ENCODE data around the gene BICRAL. TPM values are rescaled to one million over a fixed set of nuclear protein-coding genes. Genes with fewer than 3 reads are reported as not detected.
"Not testable (repeated sequence)": the region's sequence is repeated elsewhere in the genome, so short reads cannot be mapped to it uniquely, and the experiment has no call there.

The BICRAL gene
- 1 to 10 TPM; 7.6 to 8.5 (median 8.2) TPM for total RNA-seq

GRCh38 chr6:42781796-42782688 lies at the start of gene BICRAL:
Gene BICRAL (plus strand): TSS chr6:42782052. CDS start chr6:42822023, 39,971 bp downstream.
- ATAC-seq (peak; percentile 6 to 12), DNase-seq (peak; percentile 66)
- no peaks in the 10 kb centered on the region for H3K9me3 Mint-ChIP-seq
- H3K27me3 Mint-ChIP-seq (ENCODE audit: low read depth), result no peaks in the 10 kb centered on the region
- peaks cover 31% of the 10 kb centered on the region for H3K4me1 Mint-ChIP-seq (ENCODE audit: low read depth)
- H3K36me3 Mint-ChIP-seq (ENCODE audit: insufficient read depth), result peaks cover 5% of the 10 kb centered on the region
- H3K4me3 Mint-ChIP-seq, result peak within 1 kb of the TSS; percentile 96

GRCh38 chr6:42733867-42734481 lies 47.9 kb upstream of the BICRAL start:
- not testable (repeated sequence) for DNase-seq; H3K4me1 Mint-ChIP-seq (ENCODE audit: low read depth); ATAC-seq; H3K36me3 Mint-ChIP-seq (ENCODE audit: insufficient read depth); H3K9me3 Mint-ChIP-seq; H3K27me3 Mint-ChIP-seq (ENCODE audit: low read depth); H3K4me3 Mint-ChIP-seq

GRCh38 chr6:42735976-42736375 lies 45.9 kb upstream of the BICRAL start:
- Mint-ChIP-seq H3K36me3 (ENCODE audit: insufficient read depth) (no peaks in the 10 kb centered on the region), H3K4me1 (ENCODE audit: low read depth) (no peaks in the 10 kb centered on the region), H3K4me3 (no peak overlapping the region), H3K9me3 (no peaks in the 10 kb centered on the region), H3K27me3 (ENCODE audit: low read depth) (no peaks in the 10 kb centered on the region)
- no peak for ATAC-seq
- no peak for DNase-seq

- no peak for DNase-seq
- H3K36me3 Mint-ChIP-seq (ENCODE audit: insufficient read depth), result peaks cover under 1% of the 10 kb centered on the region
- no peaks in the 10 kb centered on the region for H3K27me3 Mint-ChIP-seq (ENCODE audit: low read depth)
- H3K4me1 Mint-ChIP-seq (ENCODE audit: low read depth), result peaks cover 9% of the 10 kb centered on the region
- no peaks in the 10 kb centered on the region for H3K9me3 Mint-ChIP-seq
- H3K4me3 Mint-ChIP-seq, result no peak overlapping the region
- ATAC-seq, result no peak
Observed at GRCh38 chr6:42740725-42741124, 41.1 kb upstream of the BICRAL start.

GRCh38 chr6:42742116-42742894 lies 39.5 kb upstream of the BICRAL start:
- no peaks in the 10 kb centered on the region for H3K27me3 Mint-ChIP-seq (ENCODE audit: low read depth)
- no peak overlapping the region for H3K4me3 Mint-ChIP-seq
- no peak for ATAC-seq
- H3K4me1 Mint-ChIP-seq (ENCODE audit: low read depth), result peaks cover 12% of the 10 kb centered on the region
- H3K36me3 Mint-ChIP-seq (ENCODE audit: insufficient read depth), result peaks cover 3% of the 10 kb centered on the region
- no peaks in the 10 kb centered on the region for H3K9me3 Mint-ChIP-seq
- DNase-seq, result no peak

GRCh38 chr6:42744351-42744893 lies 37.4 kb upstream of the BICRAL start:
- Mint-ChIP-seq H3K36me3 (ENCODE audit: insufficient read depth) (peaks cover 3% of the 10 kb centered on the region), H3K9me3 (no peaks in the 10 kb centered on the region), H3K4me1 (ENCODE audit: low read depth) (peaks cover 31% of the 10 kb centered on the region), H3K4me3 (peak overlapping the region; percentile 98), H3K27me3 (ENCODE audit: low read depth) (no peaks in the 10 kb centered on the region)
- DNase-seq (no peak), ATAC-seq (no peak)

- DNase-seq, result peak; percentile 7
- Mint-ChIP-seq H3K36me3 (ENCODE audit: insufficient read depth) (peaks cover 3% of the 10 kb centered on the region), H3K4me3 (peak overlapping the region; percentile 98), H3K9me3 (no peaks in the 10 kb centered on the region), H3K4me1 (ENCODE audit: low read depth) (peaks cover 31% of the 10 kb centered on the region), H3K27me3 (ENCODE audit: low read depth) (no peaks in the 10 kb centered on the region)
- ATAC-seq, result no peak
Observed at GRCh38 chr6:42745083-42745639, 36.7 kb upstream of the BICRAL start.

GRCh38 chr6:42745640-42746462 lies 36.0 kb upstream of the BICRAL start, which contains the start of gene TBCC:
Gene TBCC (minus strand): TSS chr6:42746103. CDS start chr6:42746073, 30 bp downstream.
- Mint-ChIP-seq H3K9me3 (no peaks in the 10 kb centered on the region), H3K36me3 (ENCODE audit: insufficient read depth) (peaks cover 3% of the 10 kb centered on the region), H3K4me3 (peak within 1 kb of the TSS; percentile 98), H3K27me3 (ENCODE audit: low read depth) (no peaks in the 10 kb centered on the region), H3K4me1 (ENCODE audit: low read depth) (peaks cover 31% of the 10 kb centered on the region)
- DNase-seq (peak; percentile 88), ATAC-seq (peak; percentile 81 to 84)

GRCh38 chr6:42746463-42747391 lies 35.1 kb upstream of the BICRAL start:
- DNase-seq, result peak; percentile 58
- Mint-ChIP-seq H3K27me3 (ENCODE audit: low read depth) (no peaks in the 10 kb centered on the region), H3K4me3 (peak overlapping the region; percentile 98), H3K4me1 (ENCODE audit: low read depth) (peaks cover 36% of the 10 kb centered on the region), H3K9me3 (no peaks in the 10 kb centered on the region), H3K36me3 (ENCODE audit: insufficient read depth) (peaks cover 3% of the 10 kb centered on the region)
- ATAC-seq, result peak; percentile 60 to 66

- Mint-ChIP-seq H3K4me3 (peak overlapping the region; percentile 98), H3K9me3 (no peaks in the 10 kb centered on the region), H3K27me3 (ENCODE audit: low read depth) (no peaks in the 10 kb centered on the region), H3K4me1 (ENCODE audit: low read depth) (peaks cover 37% of the 10 kb centered on the region), H3K36me3 (ENCODE audit: insufficient read depth) (peaks cover 5% of the 10 kb centered on the region)
- ATAC-seq (no peak), DNase-seq (no peak)
Observed at GRCh38 chr6:42748203-42748898, 33.5 kb upstream of the BICRAL start.

GRCh38 chr6:42751055-42751454 lies 30.8 kb upstream of the BICRAL start:
- no peak for DNase-seq
- peaks cover 28% of the 10 kb centered on the region for H3K4me1 Mint-ChIP-seq (ENCODE audit: low read depth)
- H3K4me3 Mint-ChIP-seq, result no peak overlapping the region
- no peaks in the 10 kb centered on the region for H3K27me3 Mint-ChIP-seq (ENCODE audit: low read depth)
- ATAC-seq, result no peak
- no peaks in the 10 kb centered on the region for H3K9me3 Mint-ChIP-seq
- peaks cover 6% of the 10 kb centered on the region for H3K36me3 Mint-ChIP-seq (ENCODE audit: insufficient read depth)

GRCh38 chr6:42754759-42755158 lies 27.1 kb upstream of the BICRAL start:
- peaks cover 20% of the 10 kb centered on the region for H3K36me3 Mint-ChIP-seq (ENCODE audit: insufficient read depth)
- H3K4me1 Mint-ChIP-seq (ENCODE audit: low read depth), result peaks cover 15% of the 10 kb centered on the region
- ATAC-seq, result no peak
- DNase-seq, result no peak
- H3K4me3 Mint-ChIP-seq, result no peak overlapping the region
- H3K9me3 Mint-ChIP-seq, result no peaks in the 10 kb centered on the region
- no peaks in the 10 kb centered on the region for H3K27me3 Mint-ChIP-seq (ENCODE audit: low read depth)

All from activated T-cell treated with anti-CD3 and anti-CD28 coated beads, Interleukin-2, amount 50 U/mL, for 4 hours (primary cell).